Transverse colon (tissue), 4 donors: Measurements from ENCODE around the gene MT1HL1. TPM values are rescaled to one million over a fixed set of nuclear protein-coding genes. Genes with fewer than 3 reads are reported as not detected.

Experiments
- DNase-seq: peaks from one replicate; pipeline ENCODE4 v3.0.0-alpha.2; 2019
- H3K27ac ChIP-seq, 4 donors: fragments of 200-600 bp; sonication (generic); 2 replicates each; pipeline ENCODE4 v1.5.1; 2016 to 2018; ENCODE audit warnings: inconsistent platforms in 4 of 4
- H3K27me3 ChIP-seq: fragments of 200-600 bp; sonication (generic); 2 replicates; pipeline ENCODE4 v1.5.1; 2017; ENCODE audit warnings: inconsistent platforms
- H3K36me3 ChIP-seq, 4 donors: fragments of 200-600 bp; sonication (generic); 2 replicates each; pipeline ENCODE4 v1.5.1; 2017 to 2019; ENCODE audit warnings: inconsistent platforms in 4 of 4
- H3K4me1 ChIP-seq, 4 donors: fragments of 200-600 bp; sonication (generic); 2 replicates each; pipeline ENCODE4 v1.5.1; 2017 to 2020; ENCODE audit warnings: inconsistent platforms in 4 of 4
- H3K4me3 ChIP-seq, 4 donors: fragments of 200-600 bp; sonication (generic); 1 replicate in 1 of 4; 2 replicates in 3 of 4; pipeline versions ENCODE4 v1.5.1 to v1.6.1; 2017 to 2019; ENCODE audit warnings: inconsistent platforms in 4 of 4
- H3K9me3 ChIP-seq, 2 donors: fragments of 200-600 bp; sonication (generic); 2 replicates each; pipeline ENCODE4 v1.5.1; 2017 to 2019; ENCODE audit warnings: inconsistent platforms in 2 of 2
- CTCF ChIP-seq, 5 experiments: fragments of 200-600 bp in 3 of 5; fragments of 450-650 bp in 2 of 5; sonication (generic) in 3 of 5; IDR thresholded peaks; 1 replicate in 2 of 5; 2 replicates in 3 of 5; pipeline ENCODE4 v1.5.1; 2016 to 2017; ENCODE audit warnings: antibody characterized with exemption in 5 of 5, inconsistent platforms in 3 of 5, mild to moderate bottlenecking in 2 of 5, moderate library complexity in 1 of 5
- EP300 ChIP-seq: sonication (generic); formaldehyde crosslinking; IDR thresholded peaks from one replicate; pipeline ENCODE4 v1.6.1; 2017; ENCODE audit warnings: antibody characterized with exemption, low read depth
- POLR2A ChIP-seq: fragments of 450-650 bp; IDR thresholded peaks from one replicate; pipeline ENCODE4 v1.6.1; 2016; ENCODE audit warnings: antibody characterized with exemption, mild to moderate bottlenecking, moderate library complexity
- POLR2AphosphoS5 ChIP-seq, 3 donors: sonication (generic); formaldehyde crosslinking; IDR thresholded peaks; one replicate each; pipeline ENCODE4 v1.6.1; 2016; ENCODE audit warnings: antibody characterized with exemption in 3 of 3
- WGBS, 2 donors: methylation state at CpG; one replicate each; pipeline ENCODE4 v1.1.5; 2018; ENCODE audit warnings: low coverage in 1 of 2; 5-methylcytosine and 5-hydroxymethylcytosine counted together
- in situ Hi-C, 4 donors: fragments of 200-750 bp; cut with MboI; loops; one replicate each; pipeline versions ENCODE4 v1.15.0 to v1.15.1; 2017; ENCODE audit warnings: low sequenced_read_pairs in 3 of 4, low pct_ligation_motif_present in 1 of 4, low pct_unique_long_range_greater_than_20kb in 1 of 4
- intact Hi-C: fragments of 100-400 bp; cut with DNase I; formaldehyde crosslinking; loops from one replicate; pipeline ENCODE4 v1.15.1; 2023; ENCODE audit warnings: low total_unique reads
- total RNA-seq, 4 donors: library from RNA; depleted of rRNA; stranded (reverse); fragments of >200 nt; gene quantifications; one replicate each; pipeline ENCODE4 v1.1.0, GENCODE V29; 2016

Gene MT1HL1
- total RNA-seq, 4 donors from 2014 or later, result not detected

GRCh38 chr1:236963920-236964319 lies 40.3 kb downstream of the MT1HL1 start:
- intact Hi-C loops (no loop called here), in situ Hi-C loops (no loop called here)
- no peaks in the 10 kb centered on the region for H3K4me1 ChIP-seq
- H3K36me3 ChIP-seq, result no peaks in the 10 kb centered on the region
- H3K27me3 ChIP-seq, result no peaks in the 10 kb centered on the region
- no peaks in the 10 kb centered on the region for H3K9me3 ChIP-seq
- no peak overlapping the region for H3K27ac ChIP-seq
- H3K4me3 ChIP-seq, result no peak overlapping the region
- 69 to 78% methylated on average over 2 of the region's 2 CpGs for WGBS, 2 donors
- no peak for DNase-seq
- no peak for TF ChIP-seq POLR2A
- TF ChIP-seq CTCF (IDR thresholded peaks at IDR 0.05), result no peak
- TF ChIP-seq EP300, result no peak
- TF ChIP-seq POLR2AphosphoS5 (IDR thresholded peaks at IDR 0.05), result no peak

- Histone ChIP-seq H3K4me3 (no peak overlapping the region), H3K36me3 (no peaks in the 10 kb centered on the region), H3K27me3 (no peaks in the 10 kb centered on the region), H3K27ac (no peak overlapping the region), H3K9me3 (no peaks in the 10 kb centered on the region), H3K4me1 (no peaks in the 10 kb centered on the region)
- in situ Hi-C loops (no loop called here), intact Hi-C loops (no loop called here)
- no peak for DNase-seq
- no peak for TF ChIP-seq EP300
- no peak for TF ChIP-seq POLR2A
- TF ChIP-seq CTCF (IDR thresholded peaks at IDR 0.05), result no peak
- no peak for TF ChIP-seq POLR2AphosphoS5 (IDR thresholded peaks at IDR 0.05)
- 50 to 91% methylated on average over 1 to 2 of the region's 2 CpGs for WGBS, 2 donors
These were observed 45.1 kb downstream of the MT1HL1 start for GRCh38 chr1:236959112-236959511.

GRCh38 chr1:236957235-236957634 lies 47.0 kb downstream of the MT1HL1 start:
- in situ Hi-C loops (no loop called here), intact Hi-C loops (no loop called here)
- TF ChIP-seq POLR2A, result no peak
- TF ChIP-seq EP300, result no peak
- no peak for TF ChIP-seq CTCF (IDR thresholded peaks at IDR 0.05)
- no peak for TF ChIP-seq POLR2AphosphoS5 (IDR thresholded peaks at IDR 0.05)
- Histone ChIP-seq H3K27ac (no peak overlapping the region), H3K36me3 (no peaks in the 10 kb centered on the region), H3K27me3 (no peaks in the 10 kb centered on the region), H3K4me3 (no peak overlapping the region), H3K9me3 (no peaks in the 10 kb centered on the region), H3K4me1 (no peaks in the 10 kb centered on the region)
- no peak for DNase-seq
- WGBS, 2 donors, result 70 to 73% methylated on average over 4 to 5 of the region's 5 CpGs

Other genes starting within 250 kb of the MT1HL1 start
- gene MTR, start 209.1 kb downstream of the MT1HL1 start, total RNA-seq, result 10 to 100 TPM; 10.1 to 18.4 (median 12.6) TPM
- 1 to 10 TPM; 1.2 to 7.0 (median 2.5) TPM for gene RYR2, start 37.7 kb upstream of the MT1HL1 start, total RNA-seq